Measurements from ENCODE around the gene SIM2.

Gene SIM2

GRCh38 chr21:36732217-36732616 lies 33.3 kb downstream of the SIM2 start:
- no peak overlapping the region for H3K4me3 ChIP-seq (replicated peaks; ENCODE audit: low read depth, low read length)

GRCh38 chr21:36732761-36733160 lies 33.8 kb downstream of the SIM2 start:
- no peak overlapping the region for H3K4me3 ChIP-seq (replicated peaks; ENCODE audit: low read depth, low read length)
- TF ChIP-seq CTCF (IDR thresholded peaks at IDR 0.05; ENCODE audit: low read depth, low read length, missing control alignments) = no peak
- DNase-seq (ENCODE audit: extremely low read depth, low read depth) = no peak

More at GRCh38 chr21:36732217-36732616, 33.3 kb downstream of the SIM2 start:
- DNase-seq (ENCODE audit: extremely low read depth, low read depth) = no peak
- no peak for TF ChIP-seq CTCF (IDR thresholded peaks at IDR 0.05; ENCODE audit: low read depth, low read length, missing control alignments)

- no peak for DNase-seq (ENCODE audit: extremely low read depth, low read depth)
- TF ChIP-seq CTCF (IDR thresholded peaks at IDR 0.05; ENCODE audit: low read depth, low read length, missing control alignments) = no peak
- H3K4me3 ChIP-seq (replicated peaks; ENCODE audit: low read depth, low read length) = no peak overlapping the region
Measured at GRCh38 chr21:36733857-36734256, 34.9 kb downstream of the SIM2 start.

GRCh38 chr21:36734367-36735200 lies 35.7 kb downstream of the SIM2 start:
- TF ChIP-seq CTCF (IDR thresholded peaks at IDR 0.05; ENCODE audit: low read depth, low read length, missing control alignments) = no peak
- DNase-seq (ENCODE audit: extremely low read depth, low read depth) = no peak
- no peak overlapping the region for H3K4me3 ChIP-seq (replicated peaks; ENCODE audit: low read depth, low read length)

GRCh38 chr21:36735201-36735515 lies 36.2 kb downstream of the SIM2 start:
- no peak for TF ChIP-seq CTCF (IDR thresholded peaks at IDR 0.05; ENCODE audit: low read depth, low read length, missing control alignments)
- DNase-seq (ENCODE audit: extremely low read depth, low read depth) = no peak
- H3K4me3 ChIP-seq (replicated peaks; ENCODE audit: low read depth, low read length) = no peak overlapping the region

GRCh38 chr21:36735724-36736320 lies 36.9 kb downstream of the SIM2 start:
- no peak overlapping the region for H3K4me3 ChIP-seq (replicated peaks; ENCODE audit: low read depth, low read length)
- no peak for DNase-seq (ENCODE audit: extremely low read depth, low read depth)
- no peak for TF ChIP-seq CTCF (IDR thresholded peaks at IDR 0.05; ENCODE audit: low read depth, low read length, missing control alignments)

All from HFF-Myc (cell line).